Small intestine (tissue), 16 donors: ENCODE results near the gene ERGIC3. TPM values are rescaled to one million over a fixed set of nuclear protein-coding genes. Genes with fewer than 3 reads are reported as not detected.

Source experiments
- DNase-seq, 2 donors: peaks; one replicate each; pipeline versions ENCODE4 v3.0.0 to v3.0.0-alpha.2; 2013
- FAIRE-seq: peaks from 2 replicates; lab custom pipeline; 2012; peaks lifted over from hg19 to GRCh38; lab: Jason Lieb, UNC
- H3K27ac ChIP-seq, 3 donors: one replicate each; pipeline ENCODE4 v1.5.1; 2013; ENCODE audit warnings: low read length in 2 of 3, mild to moderate bottlenecking in 2 of 3, control low read depth in 1 of 3, inconsistent platforms in 1 of 3, low read depth in 1 of 3, moderate library complexity in 1 of 3
- H3K27me3 ChIP-seq, 3 donors: one replicate each; pipeline ENCODE4 v1.6.1; 2013; ENCODE audit warnings: low read length in 3 of 3, inconsistent platforms in 1 of 3; ENCODE audit not compliant: control insufficient read depth in 3 of 3, insufficient read depth in 3 of 3
- H3K36me3 ChIP-seq, 3 donors: one replicate each; pipeline ENCODE4 v1.6.1; 2013; ENCODE audit warnings: low read length in 3 of 3, inconsistent platforms in 1 of 3, low read depth in 1 of 3, mild to moderate bottlenecking in 1 of 3, moderate library complexity in 1 of 3; ENCODE audit not compliant: control insufficient read depth in 3 of 3, insufficient read depth in 2 of 3
- H3K4me1 ChIP-seq, 3 donors: one replicate each; pipeline ENCODE4 v1.6.1; 2013; ENCODE audit warnings: low read length in 2 of 3, inconsistent platforms in 1 of 3, low read depth in 1 of 3, mild to moderate bottlenecking in 1 of 3, moderate library complexity in 1 of 3; ENCODE audit not compliant: control insufficient read depth in 3 of 3, insufficient read depth in 2 of 3
- H3K4me3 ChIP-seq, 3 donors: one replicate each; pipeline ENCODE4 v1.5.1; 2013; ENCODE audit warnings: low read length in 3 of 3, control low read depth in 1 of 3, inconsistent platforms in 1 of 3, low read depth in 1 of 3, mild to moderate bottlenecking in 1 of 3, moderate library complexity in 1 of 3
- H3K9me3 ChIP-seq, 2 donors: one replicate each; pipeline ENCODE4 v1.6.1; 2013; ENCODE audit warnings: low read depth in 1 of 2, low read length in 1 of 2; ENCODE audit not compliant: control insufficient read depth in 2 of 2, insufficient read depth in 1 of 2
- WGBS, 3 donors: extraction: QIAGEN DNeasy Blood & Tissue Kit; methylation state at CpG; one replicate each; pipeline ENCODE4 v1.1.7; 2013; 5-methylcytosine and 5-hydroxymethylcytosine counted together
- long read RNA-seq, 10 donors: transcript quantifications; one replicate each; lab custom pipeline, GENCODE V29; 2026
- polyA plus RNA-seq, 4 donors: library from polyadenylated mRNA; stranded (reverse) in 3 of 4; unstranded in 1 of 4; fragments of 200-250 nt in 3 of 4; fragments of 120-200 nt in 1 of 4; gene quantifications; one replicate each; pipeline versions ENCODE4 v1.2.1 to v1.2.3, GENCODE V29; 2013
- donor health status: healthy with polysubstance abuse.
- donor health status: control.
- donor health status: control.
- donor health status: Bipolar disorder and iron deficiency.
- donor health status: healthy.

The ERGIC3 gene
- 100 to 1,000 TPM; 198 to 270 (median 225) TPM for polyA plus RNA-seq
- long read RNA-seq, donor 1, transcript ERGIC3-215 (4 exons, 584 nt): minor isoform, 5 of 399 reads
- long read RNA-seq, donor 1, transcript ERGIC3-216 (3 exons, 766 nt): minor isoform, 19 of 399 reads
- long read RNA-seq, donor 1, transcript ERGIC3-202 (13 exons, 1,359 nt): major isoform, 152 of 399 reads
- long read RNA-seq, donor 1, partial matches to known transcripts: 208 of 399 reads
- long read RNA-seq, donor 1, other reads (novel, unspliced or antisense): 7 of 399 reads
- long read RNA-seq, donor 2, transcript ERGIC3-202 (13 exons, 1,359 nt): major isoform, 37 of 55 reads
- long read RNA-seq, donor 2, partial matches to known transcripts: 14 of 55 reads
- long read RNA-seq, donor 2, other reads (novel, unspliced or antisense): 0 of 55 reads
- long read RNA-seq, donor 3, transcript ERGIC3-202 (13 exons, 1,359 nt): major isoform, 47 of 156 reads
- long read RNA-seq, donor 3, transcript ERGIC3-215 (4 exons, 584 nt): minor isoform, 6 of 156 reads
- long read RNA-seq, donor 3, transcript ERGIC3-216 (3 exons, 766 nt): minor isoform, 12 of 156 reads
- long read RNA-seq, donor 3, partial matches to known transcripts: 84 of 156 reads
- long read RNA-seq, donor 3, other reads (novel, unspliced or antisense): 0 of 156 reads
- long read RNA-seq, donor 4, transcript ERGIC3-202 (13 exons, 1,359 nt): major isoform, 5 of 6 reads
- long read RNA-seq, donor 4, partial matches to known transcripts: 0 of 6 reads
- long read RNA-seq, donor 4, other reads (novel, unspliced or antisense): 0 of 6 reads
- long read RNA-seq, donor 5, transcript ERGIC3-202 (13 exons, 1,359 nt): major isoform, 13 of 40 reads
- long read RNA-seq, donor 5, partial matches to known transcripts: 18 of 40 reads
- long read RNA-seq, donor 5, other reads (novel, unspliced or antisense): 0 of 40 reads
- long read RNA-seq, donor 6, transcript ERGIC3-202 (13 exons, 1,359 nt): major isoform, 85 of 178 reads
- long read RNA-seq, donor 6, transcript ERGIC3-216 (3 exons, 766 nt): minor isoform, 7 of 178 reads
- long read RNA-seq, donor 6, partial matches to known transcripts: 81 of 178 reads
- long read RNA-seq, donor 6, other reads (novel, unspliced or antisense): 0 of 178 reads
- long read RNA-seq, donor 7, transcript ERGIC3-216 (3 exons, 766 nt): minor isoform, 17 of 213 reads
- long read RNA-seq, donor 7, transcript ERGIC3-202 (13 exons, 1,359 nt): major isoform, 112 of 213 reads
- long read RNA-seq, donor 7, partial matches to known transcripts: 81 of 213 reads
- long read RNA-seq, donor 7, other reads (novel, unspliced or antisense): 0 of 213 reads
- long read RNA-seq, donor 8, transcript ERGIC3-202 (13 exons, 1,359 nt): major isoform, 8 of 8 reads
- long read RNA-seq, donor 8, partial matches to known transcripts: 0 of 8 reads
- long read RNA-seq, donor 8, other reads (novel, unspliced or antisense): 0 of 8 reads
- long read RNA-seq, donor 9, transcript ERGIC3-202 (13 exons, 1,359 nt): major isoform, 20 of 31 reads
- long read RNA-seq, donor 9, partial matches to known transcripts: 6 of 31 reads
- long read RNA-seq, donor 9, other reads (novel, unspliced or antisense): 0 of 31 reads
- long read RNA-seq, donor 10, transcript ERGIC3-202 (13 exons, 1,359 nt): major isoform, 103 of 190 reads
- long read RNA-seq, donor 10, transcript ERGIC3-216 (3 exons, 766 nt): minor isoform, 11 of 190 reads
- long read RNA-seq, donor 10, partial matches to known transcripts: 62 of 190 reads
- long read RNA-seq, donor 10, other reads (novel, unspliced or antisense): 7 of 190 reads

GRCh38 chr20:35541783-35542662 lies at the start of gene ERGIC3:
TSS of gene ERGIC3 (plus strand) at chr20:35542078. CDS start at chr20:35542098, 20 bp downstream.
- H3K27ac ChIP-seq: peak within 1 kb of the TSS; percentile 82 to 86 (median 82)
- DNase-seq (peak; percentile 96 to 99), FAIRE-seq (no peak)

GRCh38 chr20:35492352-35492751 lies 49.5 kb upstream of the ERGIC3 start:
- Histone ChIP-seq H3K27me3 (no peaks in the 10 kb centered on the region), H3K36me3 (peaks cover 14 to 74% (median 21%) of the 10 kb centered on the region in 3 donors), H3K9me3 (no peaks in the 10 kb centered on the region), H3K4me1 (peaks cover 0 to 2% (median 0%) of the 10 kb centered on the region in 3 donors), H3K27ac (no peak overlapping the region), H3K4me3 (no peak overlapping the region)
- 96 to 99% (median 97%) methylated on average over 6 of the region's 6 CpGs for WGBS, 3 donors
- DNase-seq (no peak), FAIRE-seq (no peak)

More at GRCh38 chr20:35541783-35542662, at the start of gene ERGIC3:
- H3K9me3 ChIP-seq: no peaks in the 10 kb centered on the region
- H3K27me3 ChIP-seq: no peaks in the 10 kb centered on the region
- peak within 1 kb of the TSS; percentile 72 to 91 (median 88) for H3K4me3 ChIP-seq
- H3K4me1 ChIP-seq: peaks cover 3 to 11% (median 9%) of the 10 kb centered on the region in 3 donors
- peaks cover 0 to 15% (median 0%) of the 10 kb centered on the region in 3 donors for H3K36me3 ChIP-seq
- 4 to 10% (median 5%) methylated on average over 47 to 57 of the region's 57 CpGs for WGBS, 3 donors

GRCh38 chr20:35496481-35496880 lies 45.4 kb upstream of the ERGIC3 start:
- no peak for FAIRE-seq
- Histone ChIP-seq H3K4me1 (peaks cover 0 to 2% (median 0%) of the 10 kb centered on the region in 3 donors), H3K9me3 (no peaks in the 10 kb centered on the region), H3K36me3 (peaks cover 21 to 74% (median 28%) of the 10 kb centered on the region in 3 donors), H3K27ac (no peak overlapping the region), H3K27me3 (no peaks in the 10 kb centered on the region), H3K4me3 (no peak overlapping the region)
- WGBS, 3 donors: 97 to 100% (median 98%) methylated on average over 3 of the region's 3 CpGs
- DNase-seq: no peak

- Histone ChIP-seq H3K36me3 (peaks cover 21 to 80% (median 33%) of the 10 kb centered on the region in 3 donors), H3K4me3 (no peak overlapping the region), H3K9me3 (no peaks in the 10 kb centered on the region), H3K4me1 (peaks cover 0 to 1% (median 0%) of the 10 kb centered on the region in 3 donors), H3K27ac (peak overlapping the region in 1 of 3 donors; percentile 53), H3K27me3 (no peaks in the 10 kb centered on the region)
- DNase-seq (no peak), FAIRE-seq (no peak)
- WGBS, 3 donors: 91 to 100% (median 98%) methylated on average over 5 of the region's 5 CpGs
Measured at GRCh38 chr20:35497320-35497719, 44.6 kb upstream of the ERGIC3 start.

GRCh38 chr20:35497780-35498189 lies 44.1 kb upstream of the ERGIC3 start:
- H3K27ac ChIP-seq: no peak overlapping the region
- 82 to 96% (median 89%) methylated on average over 9 of the region's 9 CpGs for WGBS, 3 donors
- no peaks in the 10 kb centered on the region for H3K4me1 ChIP-seq
- no peaks in the 10 kb centered on the region for H3K9me3 ChIP-seq
- FAIRE-seq: no peak
- no peak for DNase-seq
- H3K27me3 ChIP-seq: no peaks in the 10 kb centered on the region
- H3K36me3 ChIP-seq: peaks cover 21 to 80% (median 35%) of the 10 kb centered on the region in 3 donors
- no peak overlapping the region for H3K4me3 ChIP-seq

GRCh38 chr20:35499271-35499670 lies 42.6 kb upstream of the ERGIC3 start:
- 87 to 95% (median 89%) methylated on average over 1 of the region's 1 CpG for WGBS, 3 donors
- Histone ChIP-seq H3K36me3 (peaks cover 16 to 82% (median 31%) of the 10 kb centered on the region in 3 donors), H3K4me3 (no peak overlapping the region), H3K27me3 (no peaks in the 10 kb centered on the region), H3K9me3 (no peaks in the 10 kb centered on the region), H3K27ac (no peak overlapping the region), H3K4me1 (no peaks in the 10 kb centered on the region)
- DNase-seq (no peak), FAIRE-seq (no peak)
